ENCODE data around the gene RGR. TPM values are rescaled to one million over a fixed set of nuclear protein-coding genes. Genes with fewer than 3 reads are reported as not detected.

The RGR gene
- total RNA-seq, 1 experiment from 2014 or later, result not detected

- Histone ChIP-seq H3K9me2 (ENCODE audit: insufficient read depth) (no peaks in the 10 kb centered on the region), H3K36me3 (ENCODE audit: control insufficient read depth in 1 of 2, insufficient read depth in 2 of 2, low read length in 2 of 2) (no peaks in the 10 kb centered on the region), H4K20me1 (ENCODE audit: insufficient read depth) (no peaks in the 10 kb centered on the region), H3K4me2 (ENCODE audit: low read length) (no peak overlapping the region), H3K79me2 (ENCODE audit: insufficient read depth, low read length) (no peaks in the 10 kb centered on the region), H2AFZ (ENCODE audit: low read depth, low read length, poor library complexity, severe bottlenecking) (no peak overlapping the region), H3K27me3 (ENCODE audit: insufficient read depth, low read length) (peaks cover 5% of the 10 kb centered on the region; the same call in 1 of the 2 replicates), H3K27ac (ENCODE audit: low read depth, low read length) (no peak overlapping the region), H3K9me3 (ENCODE audit: control insufficient read depth in 1 of 2, insufficient read depth in 1 of 2, low read depth in 1 of 2, low read length in 2 of 2) (no peaks in the 10 kb centered on the region), H3K9ac (ENCODE audit: low read length) (no peak overlapping the region), H3K4me1 (ENCODE audit: control insufficient read depth in 1 of 2, insufficient read depth in 2 of 2, low read length in 2 of 2) (no peaks in the 10 kb centered on the region), H3K4me3 (replicated peaks in 1 of 2; ENCODE audit: low read depth in 1 of 2, low read length in 2 of 2) (no peak overlapping the region)
- DNase-seq (ENCODE audit: low read depth, low spot score) (no peak), ATAC-seq (no peak)
- intact Hi-C loops (cut with micrococcal nuclease), result no loop called here
- ChIA-PET RAD21 (ENCODE audit: low non-redundant PET in 1 of 2, low total read pairs in 2 of 2, uncharacterized antibody in 2 of 2, unreplicated experiment in 2 of 2) (no interaction called here), POLR2A (no interaction called here), CTCF (no interaction called here)
- BruUV-seq (replicated peaks), result no TSS peak
- TF ChIP-seq EGR1 (IDR thresholded peaks at IDR 0.05; ENCODE audit: low read depth), result no peak
- no peak for TF ChIP-seq CBX3 (IDR thresholded peaks at IDR 0.05; ENCODE audit: low read depth)
- no peak for TF ChIP-seq RAD21 (IDR thresholded peaks at IDR 0.05; ENCODE audit: low read depth)
- TF ChIP-seq CEBPB (IDR thresholded peaks at IDR 0.05; ENCODE audit: low read depth), result no peak
- no peak for TF ChIP-seq REST (IDR thresholded peaks at IDR 0.05; ENCODE audit: low read depth)
- no peak for TF ChIP-seq EZH2phosphoT487 (IDR thresholded peaks at IDR 0.05; ENCODE audit: borderline replicate concordance)
- no peak for TF ChIP-seq JUND (IDR thresholded peaks at IDR 0.05)
- TF ChIP-seq ZNF274 (IDR thresholded peaks at IDR 0.05; ENCODE audit: low read depth, low read length), result no peak
- no peak for TF ChIP-seq SP1 (IDR thresholded peaks at IDR 0.05; ENCODE audit: low read depth)
- TF ChIP-seq SIN3A (IDR thresholded peaks at IDR 0.05; ENCODE audit: low read depth), result no peak
- no peak for TF ChIP-seq TCF7L2 (IDR thresholded peaks at IDR 0.05; ENCODE audit: borderline replicate concordance, extremely low read depth, insufficient read depth, insufficient read length)
- TF ChIP-seq ELF1 (IDR thresholded peaks at IDR 0.05; ENCODE audit: borderline replicate concordance, low read depth), result no peak
- no peak for TF ChIP-seq FOSL1 (IDR thresholded peaks at IDR 0.05; ENCODE audit: low read depth)
- TF ChIP-seq ZFX (IDR thresholded peaks at IDR 0.05), result no peak
- no peak for TF ChIP-seq ZBTB33 (IDR thresholded peaks at IDR 0.05; ENCODE audit: extremely low read depth, insufficient replicate concordance, low read length)
- TF ChIP-seq YY1 (IDR thresholded peaks at IDR 0.05; ENCODE audit: extremely low read depth, insufficient replicate concordance, low read depth, low read length), result no peak
- no peak for TF ChIP-seq CTCF (IDR thresholded peaks at IDR 0.05 in 2 of 3, conservative IDR thresholded peaks at IDR 0.05 in 1 of 3; ENCODE audit: borderline replicate concordance in 1 of 3, insufficient read depth in 1 of 3, low read depth in 2 of 3, low read length in 2 of 3)
- no peak for TF ChIP-seq POLR2AphosphoS5 (IDR thresholded peaks at IDR 0.05; ENCODE audit: low read depth, low read length)
- TF ChIP-seq SRF (IDR thresholded peaks at IDR 0.05; ENCODE audit: low read depth), result no peak
- no peak for TF ChIP-seq EZH2 (IDR thresholded peaks at IDR 0.05)
These were observed 9.8 kb upstream of the RGR start for GRCh38 chr10:84235096-84235495.

Data from HCT116 (cell line).